Activated B cell treated with CpG ODN at 0.5 μM for 24 hours (primary cell): Measurements from ENCODE around the gene PARVG. TPM values are rescaled to one million over a fixed set of nuclear protein-coding genes. Genes with fewer than 3 reads are reported as not detected.

Experiments
- ATAC-seq: fragments of 200-7000 bp; cut with Tn5 transposase; one replicate; pipeline ENCODE4 v1.10.0; 2021; ENCODE audit warnings: low read depth, mild to moderate bottlenecking, moderate library complexity
- CTCF ChIA-PET: fragments of 350-600 bp; sonication (Branson Sonifier 250); formaldehyde crosslinking; loops from one replicate; lab custom pipeline; 2021; ENCODE audit warnings: antibody characterized with exemption; lab: Charles Lee
- POLR2A ChIA-PET: fragments of 350-600 bp; sonication (Branson Sonifier 250); formaldehyde crosslinking; loops from one replicate; lab custom pipeline; 2021; ENCODE audit warnings: antibody characterized with exemption; lab: Charles Lee
- DNase-seq: peaks from one replicate; pipeline ENCODE4 v3.0.0; 2022
- H3K27ac Mint-ChIP-seq: one replicate; pipeline ENCODE4 v1.8.0; 2020; ENCODE audit warnings: mixed read lengths
- H3K27me3 Mint-ChIP-seq: one replicate; pipeline ENCODE4 v1.8.0; 2021; ENCODE audit warnings: mixed read lengths
- H3K36me3 Mint-ChIP-seq: one replicate; pipeline ENCODE4 v1.8.0; 2021; ENCODE audit warnings: low read depth, mixed read lengths
- H3K4me1 Mint-ChIP-seq: one replicate; pipeline ENCODE4 v1.8.0; 2021; ENCODE audit warnings: mixed read lengths
- H3K4me3 Mint-ChIP-seq: one replicate; pipeline ENCODE4 v1.8.0; 2020; ENCODE audit warnings: mild to moderate bottlenecking, mixed read lengths
- H3K9me3 Mint-ChIP-seq: one replicate; pipeline ENCODE4 v1.8.0; 2020; ENCODE audit warnings: mixed read lengths
- intact Hi-C: fragments of 100-400 bp; cut with micrococcal nuclease; formaldehyde crosslinking; loops from one replicate; pipeline ENCODE4 v1.15.1; 2024
- total RNA-seq: library from RNA; stranded (reverse); gene quantifications from 2 replicates; pipeline ENCODE4 v1.2.3, GENCODE V29; 2022
- TF ChIP-seq, protein P1 (sequence below): fragments of 200-600 bp; IDR thresholded peaks from one replicate; pipeline ENCODE4 v1.8.0; 2022; ENCODE audit warnings: antibody characterized with exemption, mild to moderate bottlenecking

Gene PARVG
- total RNA-seq, 1 donor from 2014 or later = 96.1 TPM

DNA sequence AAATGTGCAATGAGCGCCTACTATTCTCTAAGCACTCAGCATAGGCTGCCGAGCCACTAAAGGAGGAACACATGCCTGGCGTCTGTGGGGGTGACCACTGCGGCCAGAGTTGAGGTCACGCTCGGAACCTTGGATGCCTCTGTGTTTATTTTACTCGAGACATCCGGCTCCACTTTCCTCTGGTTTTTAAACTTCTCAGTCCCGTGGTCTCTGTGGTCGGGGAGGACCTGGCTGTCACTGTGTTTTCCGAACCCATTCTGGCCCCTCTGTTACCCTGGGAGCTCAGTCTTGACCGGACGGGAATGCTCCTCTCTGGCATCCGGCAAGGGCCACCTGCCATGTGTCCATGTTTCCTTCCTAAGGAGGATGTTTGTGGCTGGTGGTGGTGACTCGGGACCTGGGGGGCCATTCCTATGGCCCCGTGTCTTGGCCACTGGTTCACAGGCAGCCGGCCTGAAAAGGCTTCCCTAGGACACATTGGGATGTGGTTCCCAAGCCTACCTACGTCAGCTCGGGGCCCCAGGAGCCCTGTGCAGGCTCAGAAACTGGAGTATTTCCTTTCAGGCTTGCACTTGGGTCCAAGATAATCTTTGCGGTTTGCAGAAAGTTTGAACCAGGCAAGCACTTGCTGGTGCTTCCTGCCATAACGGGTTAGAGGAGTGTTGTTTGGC is 46.7 kb upstream of the PARVG start:
- no peak overlapping the region for H3K27ac Mint-ChIP-seq
- H3K9me3 Mint-ChIP-seq = peaks cover 10% of the 10 kb centered on the region
- DNase-seq = no peak
- intact Hi-C loops = no loop called here
- H3K36me3 Mint-ChIP-seq = peaks cover 86% of the 10 kb centered on the region
- H3K4me1 Mint-ChIP-seq = no peaks in the 10 kb centered on the region
- ChIA-PET CTCF (no interaction called here), POLR2A (no interaction called here)
- TF ChIP-seq, protein P1, sequence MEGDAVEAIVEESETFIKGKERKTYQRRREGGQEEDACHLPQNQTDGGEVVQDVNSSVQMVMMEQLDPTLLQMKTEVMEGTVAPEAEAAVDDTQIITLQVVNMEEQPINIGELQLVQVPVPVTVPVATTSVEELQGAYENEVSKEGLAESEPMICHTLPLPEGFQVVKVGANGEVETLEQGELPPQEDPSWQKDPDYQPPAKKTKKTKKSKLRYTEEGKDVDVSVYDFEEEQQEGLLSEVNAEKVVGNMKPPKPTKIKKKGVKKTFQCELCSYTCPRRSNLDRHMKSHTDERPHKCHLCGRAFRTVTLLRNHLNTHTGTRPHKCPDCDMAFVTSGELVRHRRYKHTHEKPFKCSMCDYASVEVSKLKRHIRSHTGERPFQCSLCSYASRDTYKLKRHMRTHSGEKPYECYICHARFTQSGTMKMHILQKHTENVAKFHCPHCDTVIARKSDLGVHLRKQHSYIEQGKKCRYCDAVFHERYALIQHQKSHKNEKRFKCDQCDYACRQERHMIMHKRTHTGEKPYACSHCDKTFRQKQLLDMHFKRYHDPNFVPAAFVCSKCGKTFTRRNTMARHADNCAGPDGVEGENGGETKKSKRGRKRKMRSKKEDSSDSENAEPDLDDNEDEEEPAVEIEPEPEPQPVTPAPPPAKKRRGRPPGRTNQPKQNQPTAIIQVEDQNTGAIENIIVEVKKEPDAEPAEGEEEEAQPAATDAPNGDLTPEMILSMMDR = no peak
- no peak for ATAC-seq
- H3K27me3 Mint-ChIP-seq = no peaks in the 10 kb centered on the region
- no peak overlapping the region for H3K4me3 Mint-ChIP-seq

DNA sequence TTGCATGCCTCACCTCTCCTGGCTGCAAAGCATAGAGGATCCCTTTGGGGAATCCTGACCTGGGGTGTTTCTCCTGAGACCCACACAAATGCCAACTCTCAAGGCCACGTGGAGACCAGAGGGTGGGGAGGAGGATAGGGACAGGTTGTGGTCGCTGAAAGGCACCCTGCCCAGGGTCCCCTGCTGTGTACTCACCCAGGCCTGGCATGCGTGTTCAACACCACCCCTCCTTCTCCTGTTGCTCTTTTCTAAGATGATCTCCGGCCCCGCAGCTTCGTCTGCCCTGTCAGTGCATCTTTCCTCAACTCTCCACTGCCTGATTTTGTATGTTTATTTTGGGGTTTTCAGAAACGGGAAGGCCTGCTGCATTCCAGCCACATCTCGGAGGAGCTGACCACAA is 44.6 kb upstream of the PARVG start:
- Mint-ChIP-seq H3K9me3 (peaks cover 10% of the 10 kb centered on the region), H3K4me1 (no peaks in the 10 kb centered on the region), H3K36me3 (peaks cover 86% of the 10 kb centered on the region), H3K27me3 (no peaks in the 10 kb centered on the region), H3K4me3 (no peak overlapping the region), H3K27ac (no peak overlapping the region)
- POLR2A ChIA-PET = no interaction called here
- CTCF ChIA-PET = no interaction called here
- TF ChIP-seq, protein P1 = no peak
- intact Hi-C loops = no loop called here
- DNase-seq = no peak
- ATAC-seq = no peak

DNA sequence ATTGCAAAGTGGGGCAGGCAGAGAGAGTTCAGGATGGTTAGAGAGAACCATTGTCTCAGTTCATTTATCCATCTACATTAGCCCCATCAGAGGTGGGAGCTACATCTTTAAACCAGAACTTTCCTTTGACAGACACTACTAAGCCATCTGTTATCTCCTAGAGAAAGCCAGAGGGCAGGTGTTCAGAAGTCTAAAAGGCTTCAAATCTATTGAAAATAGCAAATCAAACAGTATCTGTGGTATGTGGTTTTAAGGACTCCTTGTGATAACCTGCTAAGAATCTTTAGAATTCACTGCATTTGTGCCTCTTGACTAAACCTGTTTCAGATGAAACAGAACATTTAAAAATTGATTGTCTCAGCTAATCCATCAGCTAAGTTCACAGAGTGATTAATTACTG is 43.9 kb upstream of the PARVG start:
- H3K4me3 Mint-ChIP-seq = no peak overlapping the region
- ChIA-PET POLR2A (no interaction called here), CTCF (no interaction called here)
- H3K36me3 Mint-ChIP-seq = peaks cover 87% of the 10 kb centered on the region
- ATAC-seq (no peak), DNase-seq (no peak)
- intact Hi-C loops = no loop called here
- H3K27ac Mint-ChIP-seq = no peak overlapping the region
- TF ChIP-seq, protein P1 = no peak
- H3K4me1 Mint-ChIP-seq = no peaks in the 10 kb centered on the region
- H3K27me3 Mint-ChIP-seq = no peaks in the 10 kb centered on the region
- peaks cover 10% of the 10 kb centered on the region for H3K9me3 Mint-ChIP-seq

DNA sequence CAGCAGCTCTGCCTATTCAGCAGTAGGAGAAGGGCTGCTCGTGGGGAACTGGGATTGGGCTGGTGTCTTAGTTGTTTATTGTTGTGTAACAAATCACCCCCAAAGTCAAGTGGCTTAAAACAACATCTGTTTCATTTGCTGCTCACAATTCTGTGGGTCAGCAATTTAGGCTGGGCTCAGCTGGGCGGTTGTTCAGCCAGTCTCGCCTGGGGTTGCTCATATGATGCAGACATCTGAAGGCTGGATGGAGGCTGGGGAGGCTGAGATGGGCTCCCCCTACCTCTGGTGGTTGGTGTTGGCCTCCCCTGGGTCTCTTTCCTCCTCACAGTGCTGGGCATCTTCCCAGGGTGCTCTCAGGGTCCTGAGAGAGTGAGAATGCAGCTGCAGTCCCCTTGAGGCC is 43.3 kb upstream of the PARVG start:
- no peak overlapping the region for H3K4me3 Mint-ChIP-seq
- TF ChIP-seq, protein P1 = no peak
- ChIA-PET POLR2A (no interaction called here), CTCF (no interaction called here)
- no peaks in the 10 kb centered on the region for H3K4me1 Mint-ChIP-seq
- peaks cover 83% of the 10 kb centered on the region for H3K36me3 Mint-ChIP-seq
- DNase-seq (no peak), ATAC-seq (no peak)
- H3K27me3 Mint-ChIP-seq = no peaks in the 10 kb centered on the region
- peaks cover 10% of the 10 kb centered on the region for H3K9me3 Mint-ChIP-seq
- intact Hi-C loops = no loop called here
- no peak overlapping the region for H3K27ac Mint-ChIP-seq

DNA sequence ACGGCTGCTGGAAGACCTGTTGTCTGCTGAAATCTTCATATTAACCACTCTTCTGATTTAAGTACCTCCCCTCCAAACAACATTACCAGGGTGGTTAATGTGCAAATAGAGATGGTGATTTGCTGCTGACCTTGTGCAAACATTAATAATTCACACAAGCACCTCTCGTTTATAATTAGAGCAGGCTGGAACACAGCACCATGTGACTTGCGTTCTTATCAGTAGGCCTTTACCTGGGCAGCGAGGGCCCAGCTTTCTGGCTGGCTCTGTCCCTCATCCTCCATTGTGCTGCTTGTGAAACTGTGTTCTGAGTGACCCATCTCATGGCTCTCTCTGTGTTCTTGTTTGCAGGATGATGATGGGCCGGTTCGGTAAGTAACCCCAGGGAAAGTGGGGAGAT is 41.0 kb upstream of the PARVG start:
- TF ChIP-seq, protein P1 = no peak
- intact Hi-C loops = no loop called here
- Mint-ChIP-seq H3K36me3 (peaks cover 78% of the 10 kb centered on the region), H3K9me3 (peaks cover 10% of the 10 kb centered on the region), H3K4me1 (peaks cover 1% of the 10 kb centered on the region), H3K27ac (no peak overlapping the region), H3K27me3 (no peaks in the 10 kb centered on the region), H3K4me3 (no peak overlapping the region)
- POLR2A ChIA-PET = no interaction called here
- CTCF ChIA-PET = no interaction called here
- DNase-seq (no peak), ATAC-seq (no peak)
